Measurements from ENCODE around the gene PRKCH.

- TF ChIP-seq CTCF (IDR thresholded peaks at IDR 0.05; ENCODE audit: extremely low read depth in 1 of 2, insufficient read depth in 1 of 2, low read depth in 1 of 2, low read length in 2 of 2) (no peak), POLR2A (IDR thresholded peaks at IDR 0.05; ENCODE audit: low read depth, low read length) (no peak), EZH2 (IDR thresholded peaks at IDR 0.05; ENCODE audit: borderline replicate concordance, low read depth, low read length, severe bottlenecking) (no peak)
Measured at GRCh38 chr14:61472011-61472672, 150.8 kb downstream of the PRKCH start.
